Stomach (tissue), 4 donors: ENCODE data around the gene ZFAND2B.

ENCODE experiments used
- CTCF ChIP-seq, 7 experiments: fragments of 450-650 bp in 4 of 7; fragments of 200-600 bp in 3 of 7; sonication (generic) in 3 of 7; IDR thresholded peaks; one replicate each; pipeline ENCODE4 v1.5.1; 2016 to 2019; ENCODE audit warnings: antibody characterized with exemption in 7 of 7, control low read depth in 2 of 7, mild to moderate bottlenecking in 1 of 7
- POLR2A ChIP-seq, 4 donors: fragments of 450-650 bp; IDR thresholded peaks; one replicate each; pipeline ENCODE4 v1.6.1; 2016; ENCODE audit warnings: antibody characterized with exemption in 4 of 4, control low read depth in 2 of 4, mild to moderate bottlenecking in 1 of 4, moderate library complexity in 1 of 4

GRCh38 chr2:219168526-219168925, 38.1 kb upstream of the ZFAND2B start:
- no peak for TF ChIP-seq CTCF (IDR thresholded peaks at IDR 0.05)
- no peak for TF ChIP-seq POLR2A (IDR thresholded peaks at IDR 0.05)
